GM18907 (cell line): Measurements from ENCODE around the gene GRIN2A.

Experiments
- ATAC-seq: cut with Tn5 transposase; IDR thresholded peaks from one replicate; pipeline ENCODE4 v1.9.1; 2021; ENCODE audit warnings: mild to moderate bottlenecking, moderate library complexity; ENCODE audit not compliant: unreplicated experiment

Gene GRIN2A

DNA sequence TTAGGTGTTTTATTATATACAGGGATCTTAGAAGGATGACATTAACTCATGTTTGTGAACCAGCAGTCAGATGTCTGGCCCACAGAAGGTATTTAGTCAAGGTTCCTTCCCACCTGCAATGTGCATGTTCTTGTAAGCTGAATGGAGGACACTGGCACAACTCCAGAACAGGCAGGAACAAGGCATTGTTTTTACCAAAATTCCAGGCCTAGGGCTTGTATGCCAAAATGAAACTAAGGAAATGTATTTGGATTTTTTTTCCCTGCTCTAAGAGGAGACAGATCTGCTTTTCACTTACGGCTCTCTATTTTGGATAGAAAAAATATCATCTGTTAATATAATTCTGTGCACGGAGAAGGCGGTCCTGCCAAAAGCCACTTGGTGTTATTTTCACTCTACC is 312.5 kb downstream of the GRIN2A start:
- no peak for ATAC-seq

DNA sequence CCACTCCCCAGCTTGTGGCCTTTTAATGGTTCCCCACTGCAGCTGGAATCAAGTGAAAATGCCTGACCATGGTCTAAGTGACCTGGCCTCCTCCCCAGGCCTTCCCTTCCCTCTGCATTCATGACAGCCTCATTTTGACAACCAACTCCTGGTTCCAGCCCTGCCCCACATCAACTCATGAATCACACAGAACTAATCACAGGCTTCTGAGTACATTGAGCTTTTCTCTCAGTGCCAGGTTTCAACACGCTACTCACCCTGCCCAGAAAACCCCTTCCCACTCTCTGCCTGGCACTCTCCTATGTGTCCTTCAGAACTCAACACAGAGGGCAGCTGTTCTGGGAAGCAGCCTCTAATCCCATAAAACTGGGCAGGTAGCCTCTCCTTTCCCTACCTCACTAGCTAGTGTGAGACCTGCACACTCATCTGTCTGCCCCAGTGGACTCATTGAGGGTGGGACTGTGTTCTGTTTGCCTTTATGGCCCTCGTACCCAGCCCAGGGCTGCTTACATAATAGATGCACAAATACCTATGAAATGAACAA is 313.6 kb downstream of the GRIN2A start:
- ATAC-seq: no peak

GRCh38 chr16:9867176-9867575 is 315.1 kb downstream of the GRIN2A start:
- ATAC-seq: no peak

DNA sequence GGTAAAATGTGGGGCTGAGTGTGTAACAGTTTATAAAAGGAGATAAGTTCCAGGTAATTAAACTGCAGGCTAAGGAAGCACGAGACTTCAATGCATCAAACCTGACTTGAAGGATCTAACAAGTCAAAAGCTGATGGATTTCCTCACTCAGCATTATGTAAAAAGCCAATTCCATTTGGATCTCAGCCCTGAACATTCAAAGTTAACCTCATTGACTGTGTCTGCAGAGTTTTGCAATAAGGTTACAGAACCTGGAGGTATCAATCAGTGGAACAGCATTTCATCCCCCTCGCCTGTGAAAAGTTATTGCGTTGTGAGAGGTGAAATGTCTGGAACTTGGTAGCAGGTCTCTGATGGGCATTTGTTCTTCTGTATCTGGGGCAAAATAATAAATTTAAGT is 317.8 kb downstream of the GRIN2A start:
- no peak for ATAC-seq

DNA sequence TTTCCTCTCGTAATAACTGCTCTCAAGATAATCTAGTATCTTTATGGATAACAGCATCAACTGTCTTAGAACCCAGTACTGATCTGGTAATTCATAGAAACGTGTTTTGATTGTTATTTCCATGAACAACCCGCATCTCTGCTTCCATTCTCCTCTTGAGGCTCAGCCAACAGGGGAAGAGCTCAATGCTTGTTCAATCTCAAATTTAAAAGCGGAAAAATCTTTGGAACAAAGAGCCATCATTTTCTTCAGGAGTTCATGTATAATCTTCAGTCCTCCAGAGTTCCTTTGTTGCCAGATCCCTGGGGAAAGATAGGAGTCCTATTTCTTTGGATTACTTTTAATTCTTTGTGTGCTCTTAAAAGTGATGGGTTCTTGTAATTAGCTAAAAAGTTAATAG is 319.9 kb downstream of the GRIN2A start:
- no peak for ATAC-seq

DNA sequence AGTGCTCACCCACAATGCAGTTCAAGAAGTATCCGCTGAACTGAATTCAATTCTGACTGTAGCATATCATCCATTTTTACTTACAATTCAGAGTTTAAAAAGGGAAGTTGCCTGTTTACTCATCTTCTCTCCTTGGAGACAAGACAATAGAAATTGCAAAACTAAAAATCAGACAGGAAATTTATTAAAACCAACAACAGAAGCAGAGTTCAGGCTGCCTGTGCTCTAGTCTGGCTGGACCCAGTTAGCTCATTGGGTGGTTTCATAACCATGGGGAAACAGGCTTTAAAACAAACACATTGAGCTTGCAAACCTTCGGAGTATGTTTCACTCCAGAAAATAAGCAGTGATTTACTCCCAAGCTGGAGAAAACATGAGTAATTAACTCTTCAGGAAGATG is 321.4 kb downstream of the GRIN2A start:
- no peak for ATAC-seq

GRCh38 chr16:9859701-9860327 is 322.4 kb downstream of the GRIN2A start:
- no peak for ATAC-seq

- ATAC-seq: no peak
Measured at GRCh38 chr16:9854675-9855074, 327.6 kb downstream of the GRIN2A start.

DNA sequence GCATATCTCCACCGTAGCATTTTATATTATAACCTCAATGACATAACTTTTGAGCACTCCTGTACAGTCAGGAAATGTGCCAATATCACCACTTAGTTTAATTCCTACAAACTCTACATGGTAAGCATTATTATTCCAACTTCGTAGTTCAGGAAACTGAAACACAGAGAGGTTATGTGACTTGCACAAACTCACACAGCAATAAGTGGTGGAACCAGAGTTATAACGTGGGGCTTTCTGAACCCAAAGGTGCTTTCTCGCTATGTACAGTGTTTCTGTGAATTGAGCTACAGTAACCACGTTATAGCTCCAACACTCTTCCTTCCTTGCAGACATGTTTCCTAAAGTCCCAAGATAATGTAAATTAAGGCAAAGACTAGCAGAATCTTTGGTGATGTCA is 330.2 kb downstream of the GRIN2A start:
- ATAC-seq: no peak

DNA sequence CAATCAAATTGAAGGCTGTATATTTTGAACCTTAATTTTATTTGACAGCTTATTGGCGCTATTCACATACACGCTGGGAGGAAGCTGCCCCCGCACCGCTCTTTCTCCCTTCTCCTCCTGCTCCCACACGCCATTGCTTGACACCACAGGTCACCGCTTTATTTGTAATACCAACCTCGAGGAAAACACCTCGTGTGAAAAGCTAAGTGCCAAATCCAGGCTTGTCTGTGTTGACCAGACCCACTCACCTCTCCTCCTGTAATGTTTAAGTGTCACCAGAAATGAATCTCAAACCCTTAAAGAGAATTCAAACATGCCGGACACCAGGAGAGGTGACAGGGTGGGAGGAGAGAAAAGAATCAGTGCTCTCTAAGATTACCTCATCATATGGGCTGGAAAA is 331.4 kb downstream of the GRIN2A start:
- ATAC-seq: no peak

- no peak for ATAC-seq
Measured at GRCh38 chr16:9849697-9850245, 332.5 kb downstream of the GRIN2A start.

- no peak for ATAC-seq
Measured at GRCh38 chr16:9847146-9847545, 335.1 kb downstream of the GRIN2A start.

DNA sequence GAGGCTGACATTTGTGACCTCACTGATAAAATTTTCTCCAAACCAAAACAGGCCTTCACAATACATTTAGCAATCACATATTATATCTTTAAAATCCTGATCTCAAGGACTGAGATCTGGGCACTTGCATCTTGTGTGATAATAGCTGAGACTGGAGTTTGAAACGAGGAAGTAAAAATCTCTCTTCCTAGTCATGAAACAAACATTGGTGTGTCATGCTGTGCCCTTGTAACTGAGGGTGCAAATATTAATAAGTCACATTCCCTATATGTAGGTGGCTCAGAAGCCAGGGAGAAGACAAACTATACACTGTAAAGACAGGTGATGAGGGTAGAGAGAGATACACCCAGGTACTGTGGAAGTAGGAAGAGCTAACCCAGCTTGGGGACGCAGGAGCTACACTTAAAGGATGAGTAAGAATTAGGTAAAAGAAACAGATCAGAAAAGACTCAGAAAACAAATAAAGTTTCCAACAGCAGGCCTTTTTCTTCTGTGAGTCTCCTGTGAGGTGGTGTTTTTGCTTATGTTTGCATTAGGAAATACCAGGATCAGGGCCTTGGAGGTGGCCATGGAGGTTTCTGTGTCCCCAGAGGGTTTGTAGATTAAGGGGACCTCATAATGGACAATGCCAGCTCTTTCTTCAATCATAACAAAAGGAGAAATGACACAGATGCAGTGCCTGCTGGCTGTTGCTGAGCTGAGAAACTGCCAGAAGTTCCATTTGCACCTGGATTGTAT is 335.7 kb downstream of the GRIN2A start:
- no peak for ATAC-seq

DNA sequence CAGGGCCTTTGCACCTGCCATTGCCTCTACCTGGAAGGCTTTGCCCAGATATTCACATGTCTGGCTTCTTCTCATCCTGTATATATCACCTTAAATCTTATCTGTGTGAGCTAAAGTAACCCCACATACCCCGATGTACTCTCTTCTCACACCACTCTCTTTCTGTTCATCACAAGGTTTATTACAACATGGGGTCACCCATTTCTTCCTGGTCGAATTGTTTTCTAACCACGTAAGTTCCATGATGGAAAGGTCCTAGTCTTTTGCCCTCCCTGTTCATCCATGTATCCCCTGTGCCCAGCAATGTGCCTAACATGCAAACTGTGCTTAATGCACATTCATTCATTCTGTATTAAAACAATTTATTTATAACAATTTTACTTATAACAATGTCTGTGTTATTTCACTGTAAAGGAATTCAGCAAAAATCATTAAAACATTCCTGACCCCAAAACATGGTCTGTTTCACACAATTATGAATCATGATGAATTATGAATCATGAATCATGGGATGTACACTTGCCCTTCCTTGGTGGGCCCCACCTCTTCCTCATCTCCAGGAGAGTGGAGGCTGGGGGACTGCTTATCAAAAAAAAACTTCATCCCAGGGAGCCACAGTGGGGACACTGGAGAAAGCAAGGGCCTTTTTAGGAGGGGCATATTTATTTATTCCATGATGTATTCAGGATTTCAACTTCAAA is 336.4 kb downstream of the GRIN2A start:
- no peak for ATAC-seq

- no peak for ATAC-seq
Measured at GRCh38 chr16:9844361-9844760, 337.9 kb downstream of the GRIN2A start.

- ATAC-seq: no peak
Measured at GRCh38 chr16:9843424-9844018, 338.7 kb downstream of the GRIN2A start.

DNA sequence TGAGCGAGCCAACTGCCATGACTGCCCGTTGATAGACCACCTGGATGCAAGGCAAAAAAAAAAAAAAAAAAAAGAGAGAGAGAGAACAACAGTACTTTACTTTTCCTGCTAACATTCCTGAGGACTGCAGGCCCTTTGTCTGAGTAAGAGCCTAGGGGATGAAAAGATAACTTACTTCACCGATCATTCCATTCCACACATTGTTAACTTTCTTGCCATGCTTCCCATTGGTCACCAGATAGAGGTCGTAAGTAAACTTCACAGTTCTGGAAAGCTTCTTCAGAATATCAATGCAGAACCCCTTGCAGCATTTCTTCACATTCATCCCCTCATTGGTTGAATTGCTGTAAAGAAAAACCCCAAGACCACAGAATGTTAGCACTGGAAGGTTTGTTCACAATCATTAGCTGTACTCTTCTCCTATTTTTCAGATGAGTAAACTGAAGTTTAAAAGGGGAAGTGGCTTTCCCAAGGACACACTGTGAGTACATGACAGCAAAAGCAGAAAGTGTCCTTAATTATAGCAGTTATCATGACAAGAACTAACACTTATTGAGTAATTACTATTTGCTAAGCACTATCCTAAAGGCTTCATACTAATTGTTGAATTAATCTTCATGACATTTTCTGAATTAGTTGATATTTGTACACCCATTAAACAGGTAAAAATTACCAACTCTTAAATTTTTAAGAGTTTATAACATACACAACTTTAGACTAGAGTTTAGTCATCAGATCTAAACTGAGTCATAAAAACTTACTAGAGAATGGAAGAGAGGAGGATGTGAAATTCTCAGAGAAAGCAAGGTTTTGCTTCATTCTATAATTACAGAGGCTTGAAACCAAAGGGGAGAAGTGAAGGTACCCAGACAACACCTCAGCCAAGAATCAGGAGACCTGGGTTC is 341.2 kb downstream of the GRIN2A start:
- no peak for ATAC-seq

DNA sequence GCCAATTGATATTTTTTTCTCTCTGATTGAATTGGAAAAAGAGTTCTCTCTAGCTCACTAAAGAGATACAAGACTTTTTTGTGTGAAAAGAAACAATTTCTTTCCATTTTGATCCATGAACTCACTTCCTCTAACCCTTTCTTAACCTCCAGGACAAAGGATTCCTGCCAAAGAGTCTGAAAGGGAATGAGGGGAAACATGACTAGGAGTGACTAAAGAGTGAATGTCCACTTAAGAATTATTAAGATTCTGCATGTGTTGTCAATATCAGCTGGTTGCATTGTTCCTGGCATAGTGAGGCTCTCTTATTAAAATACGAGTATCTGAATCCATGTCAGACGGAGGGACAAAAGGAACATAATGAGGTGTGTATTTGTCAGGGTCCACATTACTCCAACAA is 344.7 kb downstream of the GRIN2A start:
- ATAC-seq: no peak

GRCh38 chr16:9836118-9836736 is 346.0 kb downstream of the GRIN2A start:
- ATAC-seq: no peak
